Epithelial cell of proximal tubule (primary cell): Measurements from ENCODE around the gene GTF2IRD1. TPM values are rescaled to one million over a fixed set of nuclear protein-coding genes. Genes with fewer than 3 reads are reported as not detected.
"Not testable (repeated sequence)": the region's sequence is repeated elsewhere in the genome, so short reads cannot be mapped to it uniquely, and the experiment has no call there.

Experiments used
- DNase-seq: peaks from one replicate; pipeline ENCODE4 v3.0.0-alpha.2; 2011; ENCODE audit warnings: low read depth
- H3K4me3 ChIP-seq: 2 replicates; pipeline ENCODE4 v1.5.1; 2011; ENCODE audit warnings: low read depth, mild to moderate bottlenecking, low read length
- total RNA-seq: library from RNA; depleted of rRNA; stranded (reverse); fragments of >200 nt; gene quantifications from 2 replicates; pipeline ENCODE4 v1.2.3, GENCODE V29; 2015
- TF ChIP-seq, protein P1 (sequence below): conservative IDR thresholded peaks from 2 replicates; pipeline ENCODE4 v1.5.1; 2012; ENCODE audit warnings: low read depth, mild to moderate bottlenecking, low read length

Gene GTF2IRD1
- total RNA-seq, 1 donor from 2014 or later = 23.8 TPM

DNA sequence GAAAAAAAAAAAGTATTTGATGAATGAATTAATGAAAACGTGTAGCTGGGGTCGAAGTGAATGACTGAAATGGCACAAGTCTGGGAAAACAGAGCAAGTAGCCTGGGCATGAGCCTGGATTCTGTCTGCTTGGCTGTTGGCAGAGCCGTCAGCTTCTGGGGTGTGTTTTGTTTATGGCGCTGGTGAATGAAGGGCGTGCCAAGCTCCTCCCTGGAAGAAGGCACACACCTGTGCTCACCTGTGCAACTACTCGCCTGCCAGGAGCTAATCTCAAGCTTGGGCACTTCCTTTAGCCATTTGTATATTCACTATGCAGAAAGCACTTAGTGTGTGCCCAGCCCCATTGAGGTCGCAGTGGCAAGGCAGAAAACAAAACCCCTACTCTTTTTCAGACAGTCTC is 74.1 kb downstream of the GTF2IRD1 start:
- no peak for DNase-seq
- TF ChIP-seq, protein P1, sequence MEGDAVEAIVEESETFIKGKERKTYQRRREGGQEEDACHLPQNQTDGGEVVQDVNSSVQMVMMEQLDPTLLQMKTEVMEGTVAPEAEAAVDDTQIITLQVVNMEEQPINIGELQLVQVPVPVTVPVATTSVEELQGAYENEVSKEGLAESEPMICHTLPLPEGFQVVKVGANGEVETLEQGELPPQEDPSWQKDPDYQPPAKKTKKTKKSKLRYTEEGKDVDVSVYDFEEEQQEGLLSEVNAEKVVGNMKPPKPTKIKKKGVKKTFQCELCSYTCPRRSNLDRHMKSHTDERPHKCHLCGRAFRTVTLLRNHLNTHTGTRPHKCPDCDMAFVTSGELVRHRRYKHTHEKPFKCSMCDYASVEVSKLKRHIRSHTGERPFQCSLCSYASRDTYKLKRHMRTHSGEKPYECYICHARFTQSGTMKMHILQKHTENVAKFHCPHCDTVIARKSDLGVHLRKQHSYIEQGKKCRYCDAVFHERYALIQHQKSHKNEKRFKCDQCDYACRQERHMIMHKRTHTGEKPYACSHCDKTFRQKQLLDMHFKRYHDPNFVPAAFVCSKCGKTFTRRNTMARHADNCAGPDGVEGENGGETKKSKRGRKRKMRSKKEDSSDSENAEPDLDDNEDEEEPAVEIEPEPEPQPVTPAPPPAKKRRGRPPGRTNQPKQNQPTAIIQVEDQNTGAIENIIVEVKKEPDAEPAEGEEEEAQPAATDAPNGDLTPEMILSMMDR = no peak
- H3K4me3 ChIP-seq = no peak overlapping the region

DNA sequence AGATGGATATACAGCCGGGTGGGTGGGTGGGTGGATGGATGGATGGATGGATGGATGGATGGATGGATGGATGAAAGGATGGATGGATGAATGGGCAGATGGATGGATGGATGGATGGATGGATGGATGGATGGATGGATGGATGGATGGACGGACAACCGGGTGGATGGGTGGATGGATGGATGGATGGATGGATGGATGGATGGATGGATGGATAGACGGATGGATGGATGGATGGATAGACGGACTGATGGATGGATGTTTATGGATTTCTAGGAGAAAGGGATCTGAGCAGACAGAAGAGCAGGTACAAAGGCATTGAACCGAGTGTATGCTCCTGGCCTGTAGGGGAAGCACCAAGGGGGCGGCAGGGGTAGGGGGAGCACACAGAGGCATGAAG is 75.1 kb downstream of the GTF2IRD1 start:
- H3K4me3 ChIP-seq, DNase-seq: not testable (repeated sequence)

DNA sequence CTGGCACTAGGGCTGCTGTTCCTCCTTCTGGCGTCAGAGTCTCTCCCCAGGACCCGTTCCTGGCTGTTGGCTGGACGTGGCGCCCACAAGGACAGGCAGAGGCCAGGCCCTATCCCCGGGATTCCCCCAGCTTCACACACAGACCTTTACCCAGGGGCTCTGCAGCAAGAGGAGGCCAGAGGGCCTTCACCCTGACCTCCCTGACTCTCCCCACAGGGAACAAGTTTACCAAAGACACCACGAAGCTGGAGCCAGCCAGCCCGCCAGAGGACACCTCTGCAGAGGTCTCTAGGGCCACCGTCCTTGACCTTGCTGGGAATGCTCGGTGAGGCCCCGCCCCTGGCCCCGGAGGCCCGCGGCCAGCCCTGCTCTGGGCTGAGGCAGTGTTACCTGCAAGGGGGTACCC is 82.2 kb downstream of the GTF2IRD1 start:
- DNase-seq = no peak
- H3K4me3 ChIP-seq = no peak overlapping the region
- TF ChIP-seq, protein P1 = no peak

DNA sequence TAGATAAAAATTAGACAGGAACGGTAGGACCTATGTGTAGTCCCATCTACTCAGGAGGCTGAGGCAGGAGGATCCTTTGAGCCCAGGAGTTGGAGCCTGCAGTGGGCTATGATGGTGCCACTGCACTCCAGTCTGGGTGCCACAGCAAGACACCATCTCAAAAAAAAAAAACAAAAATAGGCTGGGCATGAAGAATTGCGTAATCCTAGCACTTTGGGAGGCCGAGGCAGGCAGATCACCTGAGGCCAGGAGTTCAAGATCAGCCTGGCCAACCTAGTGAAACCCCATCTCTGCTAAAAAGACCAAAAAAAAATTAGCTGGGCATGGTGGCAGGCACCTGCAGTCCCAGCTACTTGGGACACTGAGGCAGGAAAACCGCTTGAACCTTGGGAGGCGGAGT is 88.2 kb downstream of the GTF2IRD1 start:
- DNase-seq, H3K4me3 ChIP-seq: not testable (repeated sequence)

DNA sequence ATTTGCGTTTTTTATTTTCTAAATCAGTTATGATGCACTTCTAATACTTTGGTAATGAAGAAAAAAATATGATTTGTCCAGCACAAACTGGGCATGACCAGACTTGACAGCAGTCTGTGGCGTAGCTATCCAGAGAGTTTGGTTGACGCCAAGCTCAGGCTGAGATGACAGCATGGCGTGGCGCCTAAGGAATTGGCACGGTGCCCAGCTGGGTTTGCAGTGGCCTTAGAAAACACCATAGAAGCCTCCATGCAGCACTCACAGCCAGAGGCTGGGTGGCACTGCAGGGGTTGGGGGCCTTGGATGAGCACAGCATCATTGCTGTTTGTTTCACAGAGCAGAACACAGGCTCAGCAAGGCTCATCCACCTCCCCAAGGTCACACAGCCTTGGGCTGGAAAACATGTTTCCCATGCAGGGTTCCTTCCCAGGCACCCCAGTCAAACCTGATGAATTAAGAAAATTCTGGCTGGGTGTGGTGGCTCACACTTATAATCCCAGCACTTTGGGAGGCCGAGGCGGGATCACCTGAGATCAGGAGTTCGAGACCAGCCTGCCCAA is 88.9 kb downstream of the GTF2IRD1 start:
- TF ChIP-seq, protein P1 = no peak
- no peak overlapping the region for H3K4me3 ChIP-seq
- no peak for DNase-seq

DNA sequence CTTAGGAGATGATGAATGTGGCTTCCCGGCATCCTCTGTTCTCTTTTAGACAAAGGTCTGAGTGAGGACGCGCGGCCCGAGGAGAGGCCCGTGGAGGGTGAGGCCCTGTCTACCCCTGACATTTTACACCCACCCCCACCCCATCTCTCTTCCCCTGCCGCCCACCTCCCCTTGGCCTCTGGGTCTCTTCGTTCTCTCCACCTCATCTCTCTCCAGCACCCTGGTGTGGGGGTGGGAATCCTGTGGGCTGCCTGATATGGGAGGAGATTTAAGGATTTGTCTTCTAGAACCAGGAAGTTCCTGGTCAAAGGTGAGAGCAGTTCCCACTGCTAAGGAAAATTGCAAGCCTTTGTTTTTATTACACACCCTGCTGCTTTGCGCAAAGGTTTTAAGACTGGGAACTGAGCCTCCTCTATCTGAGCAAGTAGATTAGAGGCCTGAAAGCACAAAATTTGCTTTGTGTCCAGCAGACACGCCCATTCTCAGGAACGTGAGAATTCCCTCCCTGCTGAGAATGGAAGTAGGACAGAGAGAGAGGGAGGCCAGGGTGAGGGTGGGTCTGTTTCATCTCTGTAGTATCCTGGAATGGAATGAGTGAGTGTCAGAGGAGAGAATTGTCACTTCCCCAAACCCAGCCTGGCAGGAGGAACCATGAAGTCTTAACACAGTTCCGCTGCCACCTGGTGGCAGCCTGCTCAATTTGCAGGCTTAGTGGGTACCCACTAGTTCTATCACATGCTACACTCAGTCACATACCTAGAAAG is 91.2 kb downstream of the GTF2IRD1 start:
- DNase-seq = no peak
- no peak overlapping the region for H3K4me3 ChIP-seq
- TF ChIP-seq, protein P1 = peak; percentile 75

DNA sequence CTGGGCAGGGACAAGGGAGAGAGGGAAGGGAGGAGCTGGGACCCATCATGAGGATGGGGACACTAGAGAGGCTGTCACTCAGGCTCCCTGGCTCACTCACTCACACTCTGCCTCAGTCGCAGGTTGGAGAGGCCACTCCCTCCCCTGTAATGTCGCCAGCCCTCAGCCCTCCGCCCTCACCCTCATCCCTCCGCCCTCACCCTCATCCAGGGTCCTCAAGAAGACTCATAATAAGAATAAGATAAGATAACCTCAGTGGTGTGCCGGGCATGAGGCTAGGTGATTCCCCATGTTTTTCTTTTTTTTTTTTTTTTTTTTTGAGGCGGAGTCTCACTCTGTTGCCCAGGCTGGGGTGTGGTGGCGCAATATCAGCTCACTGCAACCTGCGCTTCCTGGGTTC is 92.2 kb downstream of the GTF2IRD1 start:
- H3K4me3 ChIP-seq = no peak overlapping the region
- TF ChIP-seq, protein P1 = no peak
- no peak for DNase-seq

DNA sequence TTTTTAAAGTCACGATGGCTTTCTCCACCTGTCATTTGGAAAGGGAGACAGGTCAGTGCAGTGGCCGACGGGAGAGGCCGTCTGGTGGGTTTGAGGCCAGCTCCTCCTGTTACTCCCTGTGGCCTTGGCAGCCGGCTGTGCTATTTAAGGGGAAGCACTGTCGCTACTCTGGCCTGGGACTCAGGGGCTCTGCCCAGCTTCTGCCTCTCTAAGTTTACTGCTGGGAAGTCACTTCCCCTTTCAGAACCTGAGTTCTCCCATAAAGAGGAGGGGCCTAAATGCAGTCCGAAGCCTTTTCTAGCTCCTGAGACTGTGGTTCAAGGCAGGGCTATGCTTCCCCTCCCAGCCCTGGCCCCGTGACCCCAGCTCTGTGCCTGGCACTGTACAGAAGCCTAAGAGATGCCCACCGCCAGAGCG is 99.9 kb downstream of the GTF2IRD1 start:
- not testable (repeated sequence) for DNase-seq

More for the DNA sequence above, 99.9 kb downstream of the GTF2IRD1 start:
- H3K4me3 ChIP-seq = not testable (repeated sequence)
